HG03558 (cell line): Measurements from ENCODE around the gene CPT1A.

Experiments used
- ATAC-seq: cut with Tn5 transposase; IDR thresholded peaks from one replicate; pipeline ENCODE4 v1.9.1; 2021; ENCODE audit warnings: moderate number of reproducible peaks; ENCODE audit not compliant: unreplicated experiment; ENCODE audit errors: extremely low read depth

Gene CPT1A

GRCh38 chr11:68724293-68724692 is 117.4 kb downstream of the CPT1A start:
- no peak for ATAC-seq

DNA sequence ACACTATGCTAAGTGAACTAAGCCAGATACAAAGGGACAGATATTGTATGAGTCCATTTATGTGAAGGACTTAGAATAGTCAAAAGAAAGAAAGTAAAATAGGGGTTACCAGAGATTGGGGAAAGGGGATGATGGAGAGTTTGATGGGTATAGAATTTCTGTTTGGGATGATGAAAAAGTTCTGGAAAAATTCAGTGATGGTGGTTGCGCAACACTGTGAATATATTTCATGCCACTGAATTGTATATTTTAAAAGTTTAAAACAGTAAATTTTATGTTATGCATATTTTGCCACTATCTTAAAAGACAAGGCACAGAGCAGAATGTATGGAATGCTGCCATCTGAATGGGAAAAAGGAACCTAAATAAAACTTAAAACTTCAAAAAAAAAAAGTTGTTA is 119.6 kb downstream of the CPT1A start:
- ATAC-seq: no peak

DNA sequence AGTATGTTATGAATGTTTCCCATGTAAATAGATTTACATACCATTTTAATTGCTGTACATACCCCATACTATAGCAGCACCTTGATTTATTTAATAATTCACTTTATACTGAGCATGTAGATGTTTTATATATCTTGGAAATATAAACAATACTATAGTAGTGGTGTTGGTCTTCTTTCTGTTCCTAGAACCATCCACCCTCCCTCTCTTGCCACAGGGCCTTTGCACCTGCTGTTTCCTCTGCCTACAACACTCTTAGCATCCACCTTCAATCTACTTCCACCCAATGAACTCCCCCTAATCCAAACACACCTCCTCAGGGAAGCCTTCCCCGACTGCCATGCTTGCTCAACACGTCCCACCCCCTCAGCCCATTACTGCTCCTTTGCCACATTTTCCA is 120.6 kb downstream of the CPT1A start:
- no peak for ATAC-seq

GRCh38 chr11:68715456-68716122 is 126.1 kb downstream of the CPT1A start:
- ATAC-seq: no peak

GRCh38 chr11:68714060-68714856 is 127.5 kb downstream of the CPT1A start:
- ATAC-seq: no peak

DNA sequence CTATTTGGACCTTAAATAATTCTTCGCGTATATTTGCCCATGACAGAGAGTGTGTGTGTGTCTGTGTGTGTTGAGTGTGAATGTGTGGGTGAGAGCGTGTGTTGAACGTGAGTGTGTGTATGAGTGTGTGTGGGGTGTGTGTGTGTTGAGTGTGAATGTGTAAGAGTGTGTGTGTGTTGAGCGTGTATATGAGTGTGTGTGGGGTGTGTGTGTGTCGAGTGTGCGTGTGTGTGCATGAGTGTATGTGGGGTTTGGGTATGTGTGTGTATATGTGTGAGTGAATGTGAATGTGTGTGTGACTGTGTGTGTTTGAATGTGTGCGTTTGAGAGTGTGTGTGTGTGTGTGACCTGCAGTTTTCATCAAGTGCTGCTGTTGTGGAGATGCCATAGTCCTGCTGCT is 130.6 kb downstream of the CPT1A start:
- ATAC-seq: no peak

GRCh38 chr11:68710409-68710808 is 131.3 kb downstream of the CPT1A start:
- ATAC-seq: no peak

- no peak for ATAC-seq
These were observed 132.7 kb downstream of the CPT1A start for GRCh38 chr11:68709062-68709461.

GRCh38 chr11:68707527-68707926 is 134.2 kb downstream of the CPT1A start:
- no peak for ATAC-seq

DNA sequence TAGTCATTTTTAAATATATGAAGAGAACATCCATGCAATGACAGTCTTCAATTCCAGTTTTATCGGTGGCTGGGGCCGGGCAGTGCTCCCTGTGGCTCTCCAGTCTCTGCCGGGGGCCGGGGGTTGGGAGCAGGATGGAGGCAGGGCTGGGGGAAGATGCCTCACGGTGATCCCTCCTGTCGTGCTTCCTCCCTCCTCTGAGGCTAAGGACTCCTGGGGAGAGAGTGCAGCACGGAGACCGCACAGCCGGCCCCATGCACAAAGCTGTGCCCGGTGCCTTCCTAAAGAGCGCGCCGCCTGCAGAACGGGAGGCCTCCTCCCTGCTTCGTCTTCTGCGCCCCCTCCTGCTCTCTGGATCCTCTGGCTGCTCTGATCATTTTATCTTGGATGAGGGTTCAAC is 136.8 kb downstream of the CPT1A start:
- ATAC-seq: no peak
